HG02763 (cell line): ENCODE measurements around the gene PIP.
"Not testable (repeated sequence)": the region's sequence is repeated elsewhere in the genome, so short reads cannot be mapped to it uniquely, and the experiment has no call there.

ENCODE experiments used
- ATAC-seq: cut with Tn5 transposase; IDR thresholded peaks from one replicate; pipeline ENCODE4 v1.9.1; 2021; ENCODE audit warnings: mild to moderate bottlenecking, moderate library complexity; ENCODE audit not compliant: unreplicated experiment

The PIP gene, protein sequence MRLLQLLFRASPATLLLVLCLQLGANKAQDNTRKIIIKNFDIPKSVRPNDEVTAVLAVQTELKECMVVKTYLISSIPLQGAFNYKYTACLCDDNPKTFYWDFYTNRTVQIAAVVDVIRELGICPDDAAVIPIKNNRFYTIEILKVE

GRCh38 chr7:143131781-143132180 lies at the start of gene PIP:
PIP (plus strand) TSS chr7:143132077; CDS start chr7:143132117, 40 bp downstream.
- ATAC-seq: no peak

DNA sequence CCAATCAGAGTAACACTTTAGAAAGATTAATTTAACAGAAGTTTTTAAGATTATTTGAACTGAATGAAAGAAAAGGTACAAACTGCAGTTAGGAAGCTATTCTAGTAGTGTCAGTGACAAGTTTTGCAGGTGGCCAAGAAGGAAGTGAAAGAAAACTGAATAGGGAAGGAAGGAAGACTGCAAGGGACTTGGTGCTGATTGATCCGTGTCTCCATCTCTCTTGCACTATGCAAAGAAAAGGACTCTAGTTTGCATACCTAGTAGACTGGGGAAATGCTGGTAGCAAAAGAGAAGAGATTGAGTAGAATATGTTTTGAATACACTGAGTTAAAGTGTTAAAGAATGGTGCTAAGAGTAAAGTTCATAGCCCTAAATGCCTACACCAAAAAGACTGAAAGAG lies 46.8 kb upstream of the PIP start:
- no peak for ATAC-seq

DNA sequence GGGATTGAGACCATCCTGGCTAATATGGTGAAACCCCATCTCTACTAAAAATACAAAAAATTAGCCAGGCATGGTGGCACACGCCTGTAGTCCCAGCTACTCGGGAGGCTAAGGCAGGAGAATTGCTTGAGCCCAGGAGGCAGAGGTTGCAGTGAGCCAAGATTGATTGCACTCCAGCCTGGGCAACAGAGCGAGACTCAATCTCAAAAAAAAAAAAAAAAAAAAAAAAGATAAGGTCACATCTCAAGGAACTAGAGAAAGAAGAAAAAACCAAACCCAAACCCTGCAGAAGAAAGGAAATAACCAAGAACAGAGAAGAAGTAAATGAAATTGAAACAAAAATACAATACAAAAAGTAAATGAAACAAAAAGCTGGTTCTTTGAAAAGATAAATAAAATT lies 46.3 kb upstream of the PIP start:
- not testable (repeated sequence) for ATAC-seq

DNA sequence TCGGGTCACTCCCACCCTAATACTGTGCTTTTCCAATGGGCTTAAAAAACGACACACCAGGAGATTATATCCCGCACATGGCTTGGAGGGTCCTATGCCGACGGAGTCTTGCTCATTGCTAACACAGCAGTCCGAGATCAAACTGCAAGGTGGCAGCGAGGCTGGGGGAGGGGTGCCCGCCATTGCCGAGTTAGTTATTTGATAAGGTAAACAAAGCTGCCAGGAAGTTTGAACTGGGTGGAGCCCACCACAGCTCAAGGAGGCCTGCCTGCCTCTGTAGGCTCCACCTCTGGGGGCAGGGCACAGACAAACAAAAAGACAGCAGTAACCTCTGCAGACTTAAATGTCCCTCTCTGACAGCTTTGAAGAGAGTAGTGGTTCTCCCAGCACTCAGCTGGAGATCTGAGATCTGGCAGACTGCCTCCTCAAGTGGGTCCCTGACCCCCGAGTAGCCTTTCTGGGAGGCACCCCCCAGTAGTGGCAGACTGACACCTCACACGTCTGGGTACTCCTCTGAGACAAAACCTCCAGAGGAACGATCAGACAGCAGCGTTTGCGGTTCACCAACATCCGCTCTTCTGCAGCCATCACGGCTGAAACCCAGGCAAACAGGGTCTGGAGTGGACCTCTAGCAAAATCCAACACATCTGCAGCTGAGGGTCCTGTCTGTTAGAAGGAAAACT lies 43.2 kb upstream of the PIP start:
- not testable (repeated sequence) for ATAC-seq

DNA sequence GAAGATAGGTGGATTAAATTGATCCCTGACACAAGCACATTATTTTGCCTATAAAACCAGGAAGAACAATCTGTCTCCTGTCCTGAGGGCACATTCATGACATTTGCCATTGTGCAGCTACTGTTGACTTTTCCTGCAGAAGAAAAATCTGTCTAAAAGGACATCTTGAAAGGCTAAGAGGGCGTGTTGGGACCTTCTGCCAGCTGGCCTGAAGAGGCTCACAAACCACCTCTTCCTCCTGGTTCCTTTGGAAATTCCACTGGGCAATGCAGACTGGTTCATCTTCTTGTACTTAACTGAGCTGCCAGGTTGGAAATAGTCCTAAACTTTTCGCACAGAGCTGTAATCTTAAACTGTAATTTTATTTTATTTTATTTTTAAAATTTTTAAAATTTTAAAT lies 35.7 kb upstream of the PIP start:
- no peak for ATAC-seq

DNA sequence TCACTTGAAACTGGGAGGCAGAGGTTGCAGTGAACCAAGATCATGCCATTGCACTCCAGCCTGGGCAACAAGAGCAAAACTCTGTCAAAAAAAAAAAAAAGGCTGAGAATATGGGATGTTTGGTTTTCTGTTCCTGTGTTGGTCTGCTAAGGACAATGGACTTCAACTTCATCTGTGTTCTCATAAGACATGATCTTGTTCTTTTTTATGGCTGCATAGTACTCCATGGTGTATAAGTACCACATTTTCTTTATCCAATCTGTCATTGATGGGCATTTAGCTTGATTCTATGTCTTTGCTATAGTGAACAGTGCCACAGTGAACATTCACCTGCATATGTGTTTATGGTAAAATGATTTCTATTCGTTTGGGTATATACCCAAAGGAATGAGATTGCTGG lies 32.3 kb upstream of the PIP start:
- not testable (repeated sequence) for ATAC-seq

DNA sequence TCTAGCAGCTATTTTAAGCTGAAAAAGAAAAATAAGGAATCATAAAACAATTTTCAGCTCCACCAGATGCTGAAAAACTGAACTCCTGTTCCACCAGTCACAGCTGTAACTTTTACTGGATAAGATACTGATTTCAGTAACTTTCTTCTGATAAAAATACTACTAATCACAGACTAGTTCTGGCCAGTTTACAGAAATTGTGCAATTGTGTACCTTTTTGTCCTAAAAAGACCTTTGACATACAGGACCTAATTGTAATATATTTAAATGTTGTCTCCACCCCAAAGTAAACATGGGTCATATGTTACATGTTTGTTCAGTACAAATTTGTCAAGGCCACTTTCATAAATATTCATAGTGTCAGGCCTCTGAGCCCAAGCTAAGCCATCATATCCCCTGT lies 27.1 kb upstream of the PIP start:
- ATAC-seq: no peak

GRCh38 chr7:143108019-143108418 lies 23.9 kb upstream of the PIP start:
- ATAC-seq: not testable (repeated sequence)

- ATAC-seq: no peak
Observed at GRCh38 chr7:143117395-143117794, 14.5 kb upstream of the PIP start.

- no peak for ATAC-seq
Observed at GRCh38 chr7:143120691-143121405, 11.0 kb upstream of the PIP start.

DNA sequence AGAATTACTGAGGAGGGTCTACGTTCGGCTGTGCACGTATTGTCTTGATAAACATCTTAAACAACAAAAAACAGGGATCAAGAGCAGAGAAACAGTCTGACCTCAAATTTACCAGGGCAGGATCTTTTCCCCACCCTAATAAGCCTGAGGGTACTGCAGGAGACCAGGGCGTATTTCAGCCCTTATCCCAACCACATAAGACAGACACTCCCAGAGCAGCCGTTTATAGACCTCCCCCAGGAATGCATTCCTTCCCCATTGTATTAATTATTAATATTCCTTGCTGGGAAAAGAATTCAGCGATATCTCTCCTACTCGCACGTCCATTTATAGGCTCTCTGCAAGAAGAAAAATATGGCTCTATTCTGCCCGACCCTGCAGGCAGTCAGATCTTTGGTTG lies 8.6 kb upstream of the PIP start:
- ATAC-seq: not testable (repeated sequence)

DNA sequence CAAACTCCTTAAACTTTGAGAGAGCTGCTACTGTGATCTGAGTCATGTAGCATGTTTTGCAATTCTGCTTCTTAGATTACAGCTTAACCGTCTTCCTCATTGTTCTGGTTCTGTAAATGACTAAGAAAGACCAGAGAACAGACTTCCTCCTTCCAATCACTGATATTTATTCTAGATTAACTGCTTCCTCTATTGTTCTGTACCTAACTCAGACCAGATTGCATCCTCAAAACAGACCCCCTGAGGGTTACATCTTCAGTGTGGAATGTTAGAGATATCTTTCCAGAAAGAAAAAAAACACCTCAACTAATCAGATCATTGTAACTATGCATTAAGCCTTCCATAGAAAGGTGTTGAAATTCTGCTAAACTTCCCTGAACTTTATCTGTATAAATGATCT lies 5.7 kb upstream of the PIP start:
- ATAC-seq: no peak

GRCh38 chr7:143129051-143129450 lies 2.8 kb upstream of the PIP start:
- ATAC-seq: no peak

- no peak for ATAC-seq
Observed at GRCh38 chr7:143129477-143129876, 2.4 kb upstream of the PIP start.

DNA sequence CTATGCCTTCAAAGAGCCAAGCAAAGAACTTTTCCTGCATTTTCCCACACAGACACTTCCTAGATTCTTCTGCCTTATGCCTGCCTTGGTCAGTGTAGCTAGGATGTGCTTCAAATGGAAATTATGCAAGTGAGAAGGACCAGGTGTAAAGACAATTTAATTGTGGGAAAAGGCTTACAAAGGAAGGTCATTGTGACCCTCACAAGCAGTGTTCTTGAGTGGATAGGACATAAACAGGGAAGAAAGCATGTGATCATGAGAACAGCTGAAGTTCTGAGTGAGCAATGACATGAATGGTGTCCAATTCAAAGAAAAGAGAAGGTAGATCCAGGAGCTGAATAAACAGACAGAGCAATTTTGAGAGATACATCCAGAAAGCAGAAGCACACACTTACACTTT lies 1.3 kb upstream of the PIP start:
- ATAC-seq: no peak

- ATAC-seq: no peak
Observed at GRCh38 chr7:143147070-143147469, 15.2 kb downstream of the PIP start.

GRCh38 chr7:143148050-143148449 lies 16.2 kb downstream of the PIP start:
- no peak for ATAC-seq

DNA sequence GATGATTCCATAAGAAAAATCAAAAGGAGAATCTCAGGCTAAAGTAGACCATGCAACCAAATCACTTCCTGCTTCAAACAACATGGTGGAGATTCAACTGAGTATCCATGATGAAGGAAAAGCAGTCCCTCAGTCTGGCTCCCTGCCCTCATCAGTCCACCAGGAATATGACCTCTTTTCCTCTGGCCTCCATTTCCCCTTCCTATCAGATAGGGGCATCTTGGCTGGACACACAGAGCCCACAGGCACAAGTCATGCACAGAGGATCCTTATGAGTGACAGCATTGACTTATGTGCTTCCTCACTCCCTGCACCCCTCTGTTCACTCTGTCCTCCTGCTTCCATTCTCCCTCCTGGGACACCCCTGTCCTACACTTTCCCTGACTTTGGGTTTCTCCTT lies 16.8 kb downstream of the PIP start:
- no peak for ATAC-seq

DNA sequence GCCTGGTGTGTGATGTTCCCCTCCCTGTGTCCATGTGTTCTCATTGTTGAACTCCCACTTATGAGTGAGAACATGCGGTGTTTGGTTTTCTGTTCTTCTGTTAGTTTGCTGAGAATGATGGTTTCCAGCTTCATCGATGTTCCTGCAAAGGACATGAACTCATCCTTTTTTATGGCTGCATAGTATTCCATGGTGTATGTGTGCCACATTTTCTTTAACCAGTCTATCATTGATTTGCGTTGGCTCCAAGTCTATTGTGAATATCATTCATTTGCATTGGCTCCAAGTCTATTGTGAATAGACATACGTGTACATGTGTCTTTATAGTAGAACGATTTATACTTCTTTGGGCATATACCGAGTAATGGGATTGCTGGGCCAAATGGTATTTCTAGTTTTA lies 18.8 kb downstream of the PIP start:
- not testable (repeated sequence) for ATAC-seq

GRCh38 chr7:143158617-143159016 lies 26.7 kb downstream of the PIP start:
- not testable (repeated sequence) for ATAC-seq

- ATAC-seq: no peak
Observed at GRCh38 chr7:143171697-143172096, 39.8 kb downstream of the PIP start.

DNA sequence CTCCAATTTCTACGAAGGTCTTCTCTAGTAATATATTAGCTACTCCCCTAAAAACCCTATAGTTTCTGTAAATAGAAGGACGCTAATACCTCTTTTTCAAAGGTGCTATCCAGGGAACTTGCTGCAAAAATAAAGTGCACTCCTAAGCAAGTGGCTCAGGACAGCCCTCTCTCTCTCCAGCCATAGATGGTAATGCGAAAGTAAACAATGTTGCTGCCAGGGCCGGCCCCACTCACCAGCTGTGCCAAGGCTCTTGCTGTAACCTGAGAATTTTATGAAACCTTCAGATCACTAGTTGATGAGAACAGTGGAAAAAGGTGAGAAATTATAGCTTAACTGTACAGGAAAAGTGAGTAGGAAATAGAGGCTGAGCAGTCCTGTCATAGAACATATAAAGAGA lies 40.5 kb downstream of the PIP start:
- ATAC-seq: no peak
